ENCODE results near the gene ARID3C.

Gene ARID3C, protein sequence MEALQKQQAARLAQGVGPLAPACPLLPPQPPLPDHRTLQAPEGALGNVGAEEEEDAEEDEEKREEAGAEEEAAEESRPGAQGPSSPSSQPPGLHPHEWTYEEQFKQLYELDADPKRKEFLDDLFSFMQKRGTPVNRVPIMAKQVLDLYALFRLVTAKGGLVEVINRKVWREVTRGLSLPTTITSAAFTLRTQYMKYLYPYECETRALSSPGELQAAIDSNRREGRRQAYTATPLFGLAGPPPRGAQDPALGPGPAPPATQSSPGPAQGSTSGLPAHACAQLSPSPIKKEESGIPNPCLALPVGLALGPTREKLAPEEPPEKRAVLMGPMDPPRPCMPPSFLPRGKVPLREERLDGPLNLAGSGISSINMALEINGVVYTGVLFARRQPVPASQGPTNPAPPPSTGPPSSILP

DNA sequence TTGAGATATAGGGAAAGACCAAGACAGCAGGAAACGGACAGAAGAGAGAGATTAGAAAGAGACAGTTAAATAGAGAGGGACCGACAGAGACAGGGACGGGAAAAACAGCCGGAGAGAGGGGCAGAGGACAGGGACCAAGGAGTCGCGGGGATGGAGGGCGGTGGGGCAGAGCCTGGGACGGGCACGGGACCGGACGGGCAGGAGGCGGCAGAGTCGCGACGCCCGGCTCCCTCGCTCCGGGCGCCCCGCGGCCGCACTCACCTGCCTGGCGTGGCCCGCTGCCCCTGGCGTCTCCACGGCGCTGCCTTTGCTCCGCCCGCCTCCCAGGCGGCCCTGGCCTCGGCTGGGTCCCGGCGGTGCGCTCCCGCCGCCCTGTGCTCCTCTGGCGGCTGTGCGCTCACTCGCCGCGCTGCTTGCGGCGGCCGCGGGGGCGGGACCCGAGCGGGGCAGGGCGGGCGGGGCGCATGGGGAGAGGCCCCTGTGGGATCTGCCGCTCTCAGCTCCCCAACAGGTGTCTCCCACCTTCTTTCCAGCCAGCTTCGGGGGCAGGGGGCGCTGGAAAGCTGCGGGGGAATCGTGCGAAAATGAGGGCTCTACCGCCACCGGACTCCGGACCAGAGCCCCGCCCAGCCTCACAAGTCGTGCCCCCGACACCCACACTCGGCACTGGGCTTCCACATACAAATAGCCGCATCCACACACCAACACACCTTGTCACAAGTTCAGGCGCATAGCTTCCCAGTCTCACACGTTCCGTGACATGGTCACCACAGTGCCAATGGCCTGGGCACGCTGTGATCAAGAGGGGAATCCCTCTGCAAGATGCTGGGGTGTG is at the start of gene ARID3C:
ARID3C (minus strand) TSS at position 411 of the 835 bp plus-strand sequence. CDS start 1,052 bp downstream, outside the sequence.
- peak within 1 kb of the TSS in 1 of 5 donors; percentile 56 for H3K9ac ChIP-seq (ENCODE audit: low read length in 5 of 5)
- H3K27me3 ChIP-seq (ENCODE audit: control insufficient read depth in 5 of 5, insufficient read depth in 4 of 5, low read length in 5 of 5): peaks cover 48 to 66% (median 63%) of the 10 kb centered on the region in 5 donors
- no peaks in the 10 kb centered on the region for H3K36me3 ChIP-seq (ENCODE audit: control insufficient read depth in 5 of 5, insufficient read depth in 5 of 5, low read length in 5 of 5)
- H3K4me1 ChIP-seq (ENCODE audit: control insufficient read depth in 5 of 5, insufficient read depth in 5 of 5, low read length in 5 of 5): peaks cover 0 to 15% (median 11%) of the 10 kb centered on the region in 5 donors
- no peaks in the 10 kb centered on the region for H3K9me3 ChIP-seq (ENCODE audit: control insufficient read depth in 5 of 5, low read length in 5 of 5)
- H3K27ac ChIP-seq (ENCODE audit: low read depth, low read length): no peak within 1 kb of the TSS
- H3K4me3 ChIP-seq (ENCODE audit: low read depth in 1 of 5, low read length in 5 of 5): peak within 1 kb of the TSS; percentile 20 to 54 (median 50)

DNA sequence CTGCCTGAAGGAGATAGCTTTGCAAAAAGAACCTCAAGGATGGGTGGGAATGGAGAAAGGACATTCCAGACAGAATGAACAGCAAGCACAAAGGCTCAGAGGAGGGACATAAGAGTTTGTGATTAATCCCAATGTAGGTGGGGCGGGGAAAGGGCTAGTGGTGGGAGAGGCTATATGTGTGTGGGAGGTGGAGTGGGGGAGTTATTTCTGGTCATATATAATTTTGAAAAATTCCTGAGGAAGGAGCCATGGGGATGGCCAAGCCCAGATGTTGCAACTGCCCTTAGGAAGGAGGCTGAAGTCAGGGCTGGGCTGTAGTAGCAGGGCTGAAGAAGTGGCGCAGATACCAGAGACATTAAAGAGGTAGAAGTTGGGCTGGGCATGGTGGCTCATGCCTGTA is 47.0 kb upstream of the ARID3C start:
- no peak overlapping the region for H3K27ac ChIP-seq (ENCODE audit: low read depth, low read length)
- no peak overlapping the region for H3K9ac ChIP-seq (ENCODE audit: low read length in 5 of 5)
- H3K27me3 ChIP-seq (ENCODE audit: control insufficient read depth in 5 of 5, insufficient read depth in 4 of 5, low read length in 5 of 5): no peaks in the 10 kb centered on the region
- H3K4me3 ChIP-seq (ENCODE audit: low read depth in 1 of 5, low read length in 5 of 5): no peak overlapping the region
- H3K4me1 ChIP-seq (ENCODE audit: control insufficient read depth in 5 of 5, insufficient read depth in 5 of 5, low read length in 5 of 5): peaks cover 0 to 3% (median 0%) of the 10 kb centered on the region in 5 donors
- no peaks in the 10 kb centered on the region for H3K9me3 ChIP-seq (ENCODE audit: control insufficient read depth in 5 of 5, low read length in 5 of 5)
- no peaks in the 10 kb centered on the region for H3K36me3 ChIP-seq (ENCODE audit: control insufficient read depth in 5 of 5, insufficient read depth in 5 of 5, low read length in 5 of 5)

DNA sequence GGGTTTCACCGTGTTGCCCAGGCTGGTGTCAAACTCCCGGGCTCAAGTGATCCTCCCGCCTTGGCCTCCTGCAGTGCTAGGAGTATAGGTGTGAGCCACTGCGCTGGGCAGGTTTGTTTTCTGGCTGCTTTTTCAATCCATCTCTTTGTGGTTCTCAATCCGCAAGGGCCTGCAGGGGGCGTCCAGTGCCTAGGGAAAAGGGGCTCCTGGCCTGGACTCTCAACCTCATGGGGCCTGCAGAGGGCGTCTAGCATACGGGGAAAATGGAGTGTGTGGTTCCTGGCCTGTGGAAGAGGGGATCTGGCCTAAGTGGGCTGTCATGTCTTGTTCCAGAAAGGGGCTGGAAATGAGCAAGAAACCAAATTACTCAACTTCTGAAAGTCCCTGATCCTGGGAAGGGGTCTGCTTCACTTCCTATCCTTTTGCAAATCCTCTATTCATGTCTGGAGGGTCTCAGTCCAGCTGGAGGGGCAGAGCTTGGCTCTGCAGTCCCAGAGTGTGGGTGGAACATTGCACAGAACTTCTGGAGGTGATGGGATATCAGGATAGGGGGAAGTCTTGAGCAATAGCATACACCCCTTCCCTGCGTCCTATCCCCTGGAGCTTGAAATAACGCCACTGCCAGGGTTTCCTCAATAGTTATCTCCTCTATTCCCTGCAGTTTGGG is 46.3 kb upstream of the ARID3C start:
- no peak overlapping the region for H3K27ac ChIP-seq (ENCODE audit: low read depth, low read length)
- no peaks in the 10 kb centered on the region for H3K9me3 ChIP-seq (ENCODE audit: control insufficient read depth in 5 of 5, low read length in 5 of 5)
- H3K27me3 ChIP-seq (ENCODE audit: control insufficient read depth in 5 of 5, insufficient read depth in 4 of 5, low read length in 5 of 5): no peaks in the 10 kb centered on the region
- H3K4me3 ChIP-seq (ENCODE audit: low read depth in 1 of 5, low read length in 5 of 5): no peak overlapping the region
- H3K9ac ChIP-seq (ENCODE audit: low read length in 5 of 5): no peak overlapping the region
- H3K36me3 ChIP-seq (ENCODE audit: control insufficient read depth in 5 of 5, insufficient read depth in 5 of 5, low read length in 5 of 5): peaks cover 0 to 3% (median 0%) of the 10 kb centered on the region in 5 donors
- peaks cover 0 to 3% (median 0%) of the 10 kb centered on the region in 5 donors for H3K4me1 ChIP-seq (ENCODE audit: control insufficient read depth in 5 of 5, insufficient read depth in 5 of 5, low read length in 5 of 5)

DNA sequence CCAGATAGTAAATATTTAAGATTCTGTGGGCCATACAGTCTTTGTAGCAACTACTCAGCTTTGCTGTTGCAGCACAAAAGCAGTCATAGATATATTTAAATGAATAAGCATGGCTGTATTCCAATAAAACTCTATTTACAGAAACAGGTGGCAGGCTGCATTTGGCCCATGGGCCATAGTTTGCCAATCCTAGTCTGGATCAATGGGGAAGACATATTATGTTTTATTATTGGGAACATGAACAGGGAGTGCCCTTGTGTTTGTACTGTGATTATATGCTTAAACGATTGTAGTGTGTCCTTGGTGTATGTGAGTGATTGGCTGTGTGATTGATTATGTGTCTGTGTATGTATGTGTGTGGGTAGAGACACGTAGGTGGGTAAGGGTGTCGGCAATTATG is 45.6 kb upstream of the ARID3C start:
- Histone ChIP-seq H3K9ac (ENCODE audit: low read length in 5 of 5) (no peak overlapping the region), H3K27ac (ENCODE audit: low read depth, low read length) (no peak overlapping the region), H3K4me3 (ENCODE audit: low read depth in 1 of 5, low read length in 5 of 5) (no peak overlapping the region), H3K36me3 (ENCODE audit: control insufficient read depth in 5 of 5, insufficient read depth in 5 of 5, low read length in 5 of 5) (peaks cover 0 to 5% (median 0%) of the 10 kb centered on the region in 5 donors), H3K27me3 (ENCODE audit: control insufficient read depth in 5 of 5, insufficient read depth in 4 of 5, low read length in 5 of 5) (no peaks in the 10 kb centered on the region), H3K9me3 (ENCODE audit: control insufficient read depth in 5 of 5, low read length in 5 of 5) (peaks cover 0 to 2% (median 0%) of the 10 kb centered on the region in 5 donors), H3K4me1 (ENCODE audit: control insufficient read depth in 5 of 5, insufficient read depth in 5 of 5, low read length in 5 of 5) (peaks cover 0 to 3% (median 0%) of the 10 kb centered on the region in 5 donors)

DNA sequence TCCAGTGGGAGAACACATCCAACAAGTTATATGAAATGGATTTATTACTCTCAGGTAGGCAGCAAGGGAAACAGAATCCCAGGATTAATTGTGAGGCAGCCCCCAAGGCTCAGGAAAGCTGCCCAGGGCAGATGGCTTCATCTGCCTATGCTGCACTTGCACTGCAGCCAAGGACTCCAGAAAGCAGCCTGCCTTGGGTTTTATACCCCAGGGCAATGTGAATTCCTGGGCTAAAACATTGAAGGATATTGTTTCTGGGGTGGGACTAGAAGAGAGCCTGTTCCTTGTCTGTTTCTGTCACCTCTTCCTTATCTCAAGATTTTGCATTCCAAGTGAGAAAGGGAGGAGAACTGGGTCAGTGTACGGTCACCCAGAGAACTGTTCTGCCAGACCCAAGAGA is 42.4 kb upstream of the ARID3C start:
- Histone ChIP-seq H3K4me1 (ENCODE audit: control insufficient read depth in 5 of 5, insufficient read depth in 5 of 5, low read length in 5 of 5) (peaks cover 0 to 16% (median 12%) of the 10 kb centered on the region in 5 donors), H3K27me3 (ENCODE audit: control insufficient read depth in 5 of 5, insufficient read depth in 4 of 5, low read length in 5 of 5) (no peaks in the 10 kb centered on the region), H3K36me3 (ENCODE audit: control insufficient read depth in 5 of 5, insufficient read depth in 5 of 5, low read length in 5 of 5) (peaks cover 2 to 12% (median 3%) of the 10 kb centered on the region in 5 donors), H3K9me3 (ENCODE audit: control insufficient read depth in 5 of 5, low read length in 5 of 5) (peaks cover 0 to 2% (median 0%) of the 10 kb centered on the region in 5 donors), H3K9ac (ENCODE audit: low read length in 5 of 5) (no peak overlapping the region), H3K27ac (ENCODE audit: low read depth, low read length) (no peak overlapping the region), H3K4me3 (ENCODE audit: low read depth in 1 of 5, low read length in 5 of 5) (no peak overlapping the region)

DNA sequence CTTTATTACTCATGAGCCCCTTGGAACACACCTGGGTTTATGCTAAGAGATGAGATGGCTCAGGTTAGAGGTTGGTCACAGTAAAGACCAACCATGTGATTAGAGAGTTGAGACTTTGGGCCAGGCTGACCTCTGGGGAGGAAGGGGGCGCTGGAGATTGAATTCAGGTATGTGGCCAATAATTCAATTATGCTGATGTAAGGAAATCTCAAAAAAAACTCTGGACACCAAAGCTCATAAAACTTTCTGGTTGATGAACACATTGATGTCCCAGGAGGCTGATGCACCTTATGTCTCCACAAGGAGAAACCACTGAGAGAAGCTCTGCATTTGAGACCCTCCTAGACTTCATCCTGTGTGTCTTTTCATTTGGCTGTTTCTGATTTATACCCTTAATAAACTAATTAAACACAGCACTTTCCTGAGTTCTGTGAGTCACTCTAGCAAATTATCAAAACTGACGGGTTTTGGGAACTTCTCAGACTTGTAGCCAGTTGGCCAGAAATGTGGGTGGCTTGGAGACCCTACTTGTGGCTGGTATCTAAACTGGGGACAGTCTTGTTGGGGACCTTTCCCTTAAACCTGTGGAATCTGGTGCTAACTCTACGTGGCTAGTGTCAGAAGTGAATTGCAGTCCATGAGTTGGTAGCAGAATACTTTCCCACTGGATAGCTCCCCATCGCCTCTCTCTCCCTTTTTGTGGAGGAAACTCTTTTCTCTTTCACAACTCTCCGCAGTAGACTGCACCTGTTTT is 41.1 kb upstream of the ARID3C start:
- Histone ChIP-seq H3K4me3 (ENCODE audit: low read depth in 1 of 5, low read length in 5 of 5) (no peak overlapping the region), H3K27me3 (ENCODE audit: control insufficient read depth in 5 of 5, insufficient read depth in 4 of 5, low read length in 5 of 5) (no peaks in the 10 kb centered on the region), H3K9ac (ENCODE audit: low read length in 5 of 5) (no peak overlapping the region), H3K9me3 (ENCODE audit: control insufficient read depth in 5 of 5, low read length in 5 of 5) (peaks cover 0 to 2% (median 0%) of the 10 kb centered on the region in 5 donors), H3K27ac (ENCODE audit: low read depth, low read length) (no peak overlapping the region), H3K4me1 (ENCODE audit: control insufficient read depth in 5 of 5, insufficient read depth in 5 of 5, low read length in 5 of 5) (peaks cover 0 to 21% (median 14%) of the 10 kb centered on the region in 5 donors), H3K36me3 (ENCODE audit: control insufficient read depth in 5 of 5, insufficient read depth in 5 of 5, low read length in 5 of 5) (peaks cover 2 to 12% (median 3%) of the 10 kb centered on the region in 5 donors)

DNA sequence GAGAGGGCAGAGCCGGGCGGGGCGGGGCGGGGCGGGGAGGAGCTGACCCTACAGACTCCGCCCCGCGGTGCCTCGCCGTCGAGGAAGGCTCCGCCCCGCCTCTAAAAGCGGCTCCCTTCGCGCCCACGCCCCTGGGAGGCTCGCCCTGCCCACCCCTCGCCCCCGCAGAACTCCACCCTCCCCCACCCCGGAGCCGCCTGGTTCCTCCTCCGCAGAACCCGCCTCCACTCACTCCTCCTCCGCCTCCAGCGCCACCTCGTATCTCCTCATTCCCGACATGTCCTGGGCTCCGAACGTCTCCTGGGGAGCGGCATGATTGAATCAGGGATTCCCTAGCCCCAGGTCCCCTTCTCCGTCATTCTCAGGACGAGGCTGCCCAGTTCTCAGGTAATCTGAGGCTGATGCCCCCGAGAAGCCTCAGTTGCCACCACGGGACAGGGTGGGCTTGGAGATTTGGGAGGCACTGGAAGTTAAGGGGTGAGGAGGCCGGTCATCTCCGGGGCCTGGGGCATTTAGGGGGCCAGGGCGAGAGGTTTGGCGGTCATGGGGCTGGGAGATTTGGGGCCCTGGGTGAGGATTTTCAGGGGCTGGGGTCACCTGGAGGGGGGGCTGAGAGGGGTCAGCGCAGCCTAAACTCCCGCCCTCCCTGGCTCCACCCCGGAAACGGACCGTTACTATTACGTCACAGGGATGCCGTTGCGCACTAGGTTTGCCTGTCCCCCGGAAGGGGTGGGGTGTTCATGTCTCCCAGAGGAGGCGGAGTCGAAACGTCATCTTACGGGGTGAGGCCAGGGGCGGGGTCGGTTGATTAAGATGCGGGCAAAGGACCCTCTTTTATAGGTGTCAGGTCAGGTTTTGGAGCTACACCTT is 36.8 kb upstream of the ARID3C start:
- Histone ChIP-seq H3K27ac (ENCODE audit: low read depth, low read length) (peak overlapping the region; percentile 98), H3K4me3 (ENCODE audit: low read depth in 1 of 5, low read length in 5 of 5) (peak overlapping the region; percentile 79 to 93 (median 85)), H3K27me3 (ENCODE audit: control insufficient read depth in 5 of 5, insufficient read depth in 4 of 5, low read length in 5 of 5) (no peaks in the 10 kb centered on the region), H3K9me3 (ENCODE audit: control insufficient read depth in 5 of 5, low read length in 5 of 5) (peaks cover 0 to 2% (median 0%) of the 10 kb centered on the region in 5 donors), H3K9ac (ENCODE audit: low read length in 5 of 5) (peak overlapping the region; percentile 75 to 94 (median 81)), H3K4me1 (ENCODE audit: control insufficient read depth in 5 of 5, insufficient read depth in 5 of 5, low read length in 5 of 5) (peaks cover 0 to 28% (median 20%) of the 10 kb centered on the region in 5 donors), H3K36me3 (ENCODE audit: control insufficient read depth in 5 of 5, insufficient read depth in 5 of 5, low read length in 5 of 5) (peaks cover 2 to 25% (median 16%) of the 10 kb centered on the region in 5 donors)

DNA sequence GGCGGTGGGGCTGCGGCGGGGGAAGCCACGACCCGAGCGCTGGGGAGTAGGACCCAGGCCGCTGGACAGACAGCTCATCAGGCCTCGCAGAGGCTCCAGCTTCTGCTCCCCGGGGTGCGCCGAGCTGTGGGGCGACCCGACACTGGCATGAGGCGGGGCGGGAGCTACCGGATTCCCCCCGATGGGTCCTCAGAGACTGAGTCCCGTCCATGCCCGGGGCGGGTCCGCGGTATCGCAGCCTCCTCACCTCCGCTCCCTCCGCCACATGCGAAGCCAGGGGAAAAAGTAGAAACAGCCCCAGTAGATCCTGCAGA is 36.2 kb upstream of the ARID3C start:
- peaks cover 2 to 31% (median 22%) of the 10 kb centered on the region in 5 donors for H3K36me3 ChIP-seq (ENCODE audit: control insufficient read depth in 5 of 5, insufficient read depth in 5 of 5, low read length in 5 of 5)

More for the DNA sequence above, 36.2 kb upstream of the ARID3C start:
- Histone ChIP-seq H3K9ac (ENCODE audit: low read length in 5 of 5) (peak overlapping the region; percentile 38 to 73 (median 56)), H3K27me3 (ENCODE audit: control insufficient read depth in 5 of 5, insufficient read depth in 4 of 5, low read length in 5 of 5) (no peaks in the 10 kb centered on the region), H3K27ac (ENCODE audit: low read depth, low read length) (peak overlapping the region; percentile 84), H3K4me1 (ENCODE audit: control insufficient read depth in 5 of 5, insufficient read depth in 5 of 5, low read length in 5 of 5) (peaks cover 0 to 28% (median 20%) of the 10 kb centered on the region in 5 donors), H3K4me3 (ENCODE audit: low read depth in 1 of 5, low read length in 5 of 5) (peak overlapping the region in 4 of 5 donors; percentile 63 to 70 (median 68)), H3K9me3 (ENCODE audit: control insufficient read depth in 5 of 5, low read length in 5 of 5) (peaks cover 0 to 2% (median 0%) of the 10 kb centered on the region in 5 donors)
